ENCODE measurements around the gene LYAR.
A peak's percentile ranks its signal among the peaks of the same experiment; 100 is the strongest.

The LYAR gene

GRCh38 chr4:4315461-4316149 is 25.7 kb upstream of the LYAR start:
- no peak for DNase-seq

GRCh38 chr4:4311193-4311592 is 21.2 kb upstream of the LYAR start:
- no peak for DNase-seq

- DNase-seq: no peak
Measured at GRCh38 chr4:4308800-4309441, 19.0 kb upstream of the LYAR start.

- no peak for DNase-seq
Measured at GRCh38 chr4:4306920-4307319, 17.0 kb upstream of the LYAR start.

- DNase-seq: no peak
Measured at GRCh38 chr4:4302416-4302815, 12.5 kb upstream of the LYAR start.

GRCh38 chr4:4302001-4302400 is 12.0 kb upstream of the LYAR start:
- no peak for DNase-seq

- DNase-seq: no peak
Measured at GRCh38 chr4:4299006-4299405, 9.1 kb upstream of the LYAR start.

GRCh38 chr4:4296283-4296846 is 6.4 kb upstream of the LYAR start:
- DNase-seq: no peak

- DNase-seq: no peak
Measured at GRCh38 chr4:4293279-4293678, 3.3 kb upstream of the LYAR start.

- DNase-seq: no peak
Measured at GRCh38 chr4:4289597-4289940, 385 bp downstream of the LYAR start.

GRCh38 chr4:4289055-4289454 is 899 bp downstream of the LYAR start:
- DNase-seq: no peak

- no peak for DNase-seq
Measured at GRCh38 chr4:4288098-4288497, 1.9 kb downstream of the LYAR start.

GRCh38 chr4:4284827-4285618 is 4.9 kb downstream of the LYAR start:
- no peak for DNase-seq

- no peak for DNase-seq
Measured at GRCh38 chr4:4281787-4282186, 8.2 kb downstream of the LYAR start.

GRCh38 chr4:4277531-4277930 is 12.4 kb downstream of the LYAR start:
- no peak for DNase-seq

- peak; percentile 31 to 36 for DNase-seq
Measured at GRCh38 chr4:4274226-4274625, 15.7 kb downstream of the LYAR start.

GRCh38 chr4:4271912-4272311 is 18.0 kb downstream of the LYAR start:
- DNase-seq: peak; percentile 63 to 67

GRCh38 chr4:4270529-4270928 is 19.4 kb downstream of the LYAR start:
- peak; percentile 60 to 81 for DNase-seq

GRCh38 chr4:4269856-4270255 is 20.1 kb downstream of the LYAR start:
- peak; percentile 80 to 90 for DNase-seq

GRCh38 chr4:4269331-4269731 is 20.6 kb downstream of the LYAR start:
- no peak for DNase-seq

GRCh38 chr4:4268776-4269175 is 21.2 kb downstream of the LYAR start:
- peak; percentile 86 to 92 for DNase-seq

GRCh38 chr4:4267981-4268380 is 22.0 kb downstream of the LYAR start:
- peak; percentile 20 to 46 for DNase-seq

- DNase-seq: peak; percentile 72 to 78
Measured at GRCh38 chr4:4260185-4260751, 29.7 kb downstream of the LYAR start.

Measured in inflammatory macrophage (primary cell).